ENCODE data around the gene FAM200C.

DNA sequence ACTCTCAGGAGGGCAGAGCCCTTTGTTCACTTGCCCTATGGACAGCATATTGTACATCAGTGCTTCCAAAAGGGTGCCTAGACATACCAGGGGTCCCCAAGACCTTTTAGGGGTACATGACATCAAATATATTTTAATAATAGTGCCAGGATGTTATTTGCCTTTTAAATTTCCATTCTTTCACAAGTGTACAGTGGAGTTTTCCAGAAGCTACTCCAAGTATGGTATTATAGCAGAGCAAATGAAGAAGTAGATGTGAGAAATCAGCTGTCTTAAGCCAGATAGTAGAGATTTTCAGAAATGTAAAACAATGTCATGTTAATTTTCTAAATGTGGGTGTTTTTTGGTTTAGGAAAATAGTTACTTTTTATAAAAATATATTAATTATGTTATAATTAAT is 37.4 kb upstream of the FAM200C start:
- TF ChIP-seq, protein P1, sequence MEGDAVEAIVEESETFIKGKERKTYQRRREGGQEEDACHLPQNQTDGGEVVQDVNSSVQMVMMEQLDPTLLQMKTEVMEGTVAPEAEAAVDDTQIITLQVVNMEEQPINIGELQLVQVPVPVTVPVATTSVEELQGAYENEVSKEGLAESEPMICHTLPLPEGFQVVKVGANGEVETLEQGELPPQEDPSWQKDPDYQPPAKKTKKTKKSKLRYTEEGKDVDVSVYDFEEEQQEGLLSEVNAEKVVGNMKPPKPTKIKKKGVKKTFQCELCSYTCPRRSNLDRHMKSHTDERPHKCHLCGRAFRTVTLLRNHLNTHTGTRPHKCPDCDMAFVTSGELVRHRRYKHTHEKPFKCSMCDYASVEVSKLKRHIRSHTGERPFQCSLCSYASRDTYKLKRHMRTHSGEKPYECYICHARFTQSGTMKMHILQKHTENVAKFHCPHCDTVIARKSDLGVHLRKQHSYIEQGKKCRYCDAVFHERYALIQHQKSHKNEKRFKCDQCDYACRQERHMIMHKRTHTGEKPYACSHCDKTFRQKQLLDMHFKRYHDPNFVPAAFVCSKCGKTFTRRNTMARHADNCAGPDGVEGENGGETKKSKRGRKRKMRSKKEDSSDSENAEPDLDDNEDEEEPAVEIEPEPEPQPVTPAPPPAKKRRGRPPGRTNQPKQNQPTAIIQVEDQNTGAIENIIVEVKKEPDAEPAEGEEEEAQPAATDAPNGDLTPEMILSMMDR (IDR thresholded peaks at IDR 0.05) = no peak
- TF ChIP-seq POLR2A (IDR thresholded peaks at IDR 0.05) = no peak

Measured in esophagus squamous epithelium (tissue), 4 donors.